Suppressor macrophage treated with lipopolysaccharide for 1 hour (primary cell): ENCODE results near the gene NTSR1.

Source experiments
- DNase-seq, 3 donors: peaks; one replicate each; pipeline ENCODE4 v3.0.0-alpha.2; 2020 to 2022

The NTSR1 gene

GRCh38 chr20:62741191-62741691, 32.6 kb downstream of the NTSR1 start:
- DNase-seq, result no peak

GRCh38 chr20:62741701-62742491, 33.3 kb downstream of the NTSR1 start:
- DNase-seq, result no peak

- DNase-seq, result no peak
Measured at GRCh38 chr20:62742550-62742949, 33.9 kb downstream of the NTSR1 start.

GRCh38 chr20:62742979-62743776, 34.5 kb downstream of the NTSR1 start:
- no peak for DNase-seq

- no peak for DNase-seq
Measured at GRCh38 chr20:62743777-62744317, 35.2 kb downstream of the NTSR1 start.

- no peak for DNase-seq
Measured at GRCh38 chr20:62744741-62745191, 36.1 kb downstream of the NTSR1 start.

GRCh38 chr20:62745279-62745951, 36.8 kb downstream of the NTSR1 start:
- no peak for DNase-seq

- no peak for DNase-seq
Measured at GRCh38 chr20:62745952-62746288, 37.3 kb downstream of the NTSR1 start.

- peak in 2 of 3 donors; percentile 37 to 43 for DNase-seq
Measured at GRCh38 chr20:62748311-62748710, 39.7 kb downstream of the NTSR1 start.

- DNase-seq, result no peak
Measured at GRCh38 chr20:62749851-62750445, 41.3 kb downstream of the NTSR1 start.

GRCh38 chr20:62751551-62752150, 43.0 kb downstream of the NTSR1 start:
- no peak for DNase-seq

GRCh38 chr20:62752181-62752670, 43.6 kb downstream of the NTSR1 start:
- no peak for DNase-seq

- peak in 2 of 3 donors; percentile 20 to 37 for DNase-seq
Measured at GRCh38 chr20:62752671-62753501, 44.2 kb downstream of the NTSR1 start.

GRCh38 chr20:62753626-62754025, 45.0 kb downstream of the NTSR1 start:
- no peak for DNase-seq

- DNase-seq, result no peak
Measured at GRCh38 chr20:62754122-62754990, 45.7 kb downstream of the NTSR1 start.

- DNase-seq, result no peak
Measured at GRCh38 chr20:62754991-62755356, 46.3 kb downstream of the NTSR1 start.

- DNase-seq, result no peak
Measured at GRCh38 chr20:62755817-62756724, 47.4 kb downstream of the NTSR1 start.

- DNase-seq, result no peak
Measured at GRCh38 chr20:62758226-62758912, 49.7 kb downstream of the NTSR1 start.
